ENCODE results near the gene RPS6KB2. TPM values are rescaled to one million over a fixed set of nuclear protein-coding genes. Genes with fewer than 3 reads are reported as not detected.

RPS6KB2 gene
- total RNA-seq, 1 experiment from 2014 or later, result 49.8 TPM

GRCh38 chr11:67412495-67413179 lies 15.7 kb upstream of the RPS6KB2 start:
- POLR2A ChIA-PET, result interaction anchor here (0.6 to 1.4 kb wide), 4 partner anchors 10 to 568 kb away, joined by 3 to 4 read pairs (median 4); no protein-coding TSS in a partner anchor

GRCh38 chr11:67413266-67413849 lies 14.9 kb upstream of the RPS6KB2 start:
- intact Hi-C loops (cut with micrococcal nuclease), result no loop called here
- no TSS peak for BruUV-seq (replicated peaks)
- Mint-ChIP-seq H3K27ac (ENCODE audit: low read depth, unreplicated experiment) (no peak overlapping the region), H3K4me1 (ENCODE audit: insufficient read depth, unreplicated experiment) (peaks cover 8% of the 10 kb centered on the region), H3K4me3 (ENCODE audit: unreplicated experiment) (no peak overlapping the region), H3K36me3 (ENCODE audit: insufficient read depth, unreplicated experiment) (peaks cover 9% of the 10 kb centered on the region), H3K9me3 (ENCODE audit: unreplicated experiment) (no peaks in the 10 kb centered on the region), H3K27me3 (ENCODE audit: insufficient read depth, unreplicated experiment) (no peaks in the 10 kb centered on the region)
- CTCF ChIA-PET, result interaction anchor here (0.6 to 1.2 kb wide), 5 partner anchors 8 to 924 kb away, joined by 3 to 7 read pairs (median 4); no protein-coding TSS in a partner anchor
- POLR2A ChIA-PET, result interaction anchor here (1.0 to 1.2 kb wide), 3 partner anchors 10 to 150 kb away, joined by 3 read pairs; no protein-coding TSS in a partner anchor
- TF ChIP-seq CTCF (IDR thresholded peaks at IDR 0.05; ENCODE audit: unreplicated experiment), result no peak
- DNase-seq (ENCODE audit: unreplicated experiment), result no peak

More at GRCh38 chr11:67412495-67413179, 15.7 kb upstream of the RPS6KB2 start:
- H3K36me3 Mint-ChIP-seq (ENCODE audit: insufficient read depth, unreplicated experiment), result peaks cover 13% of the 10 kb centered on the region
- H3K4me1 Mint-ChIP-seq (ENCODE audit: insufficient read depth, unreplicated experiment), result peaks cover 8% of the 10 kb centered on the region
- DNase-seq (ENCODE audit: unreplicated experiment), result no peak
- no peak overlapping the region for H3K27ac Mint-ChIP-seq (ENCODE audit: low read depth, unreplicated experiment)
- no peaks in the 10 kb centered on the region for H3K9me3 Mint-ChIP-seq (ENCODE audit: unreplicated experiment)
- CTCF ChIA-PET, result interaction anchor here (0.8 to 2.6 kb wide), 2 partner anchors 11 to 62 kb away, joined by 4 to 9 read pairs; partner anchors contain the start of gene PPP1CA
- H3K27me3 Mint-ChIP-seq (ENCODE audit: insufficient read depth, unreplicated experiment), result no peaks in the 10 kb centered on the region
- intact Hi-C loops (cut with micrococcal nuclease), result no loop called here
- no peak overlapping the region for H3K4me3 Mint-ChIP-seq (ENCODE audit: unreplicated experiment)
- TF ChIP-seq CTCF (IDR thresholded peaks at IDR 0.05; ENCODE audit: unreplicated experiment), result no peak
- BruUV-seq (replicated peaks), result no TSS peak

- ChIA-PET CTCF (no interaction called here), POLR2A (interaction anchor here (0.6 kb wide), 1 partner anchor 704 kb away, joined by 4 read pairs; no protein-coding TSS in a partner anchor)
- DNase-seq (ENCODE audit: unreplicated experiment), result no peak
- intact Hi-C loops (cut with micrococcal nuclease), result no loop called here
- peak within 1 kb of the TSS; percentile 16 for H3K4me3 Mint-ChIP-seq (ENCODE audit: unreplicated experiment)
- peak within 1 kb of the TSS; percentile 46 for H3K27ac Mint-ChIP-seq (ENCODE audit: low read depth, unreplicated experiment)
- no peaks in the 10 kb centered on the region for H3K27me3 Mint-ChIP-seq (ENCODE audit: insufficient read depth, unreplicated experiment)
- peaks cover 8% of the 10 kb centered on the region for H3K4me1 Mint-ChIP-seq (ENCODE audit: insufficient read depth, unreplicated experiment)
- peaks cover 5% of the 10 kb centered on the region for H3K36me3 Mint-ChIP-seq (ENCODE audit: insufficient read depth, unreplicated experiment)
- no peaks in the 10 kb centered on the region for H3K9me3 Mint-ChIP-seq (ENCODE audit: unreplicated experiment)
- no TSS peak for BruUV-seq (replicated peaks)
- TF ChIP-seq CTCF (IDR thresholded peaks at IDR 0.05; ENCODE audit: unreplicated experiment), result no peak
These were observed 12.6 kb upstream of the RPS6KB2 start, which contains the start of gene CARNS1 for GRCh38 chr11:67415501-67416304. Gene CARNS1 (plus strand): TSS chr11:67415678. CDS start chr11:67416200, 522 bp downstream.

Data from MCF 10A (cell line).